Ascending aorta (tissue), 2 donors: ENCODE data around the gene CD2AP. TPM values are rescaled to one million over a fixed set of nuclear protein-coding genes. Genes with fewer than 3 reads are reported as not detected.

Experiments
- DNase-seq, 2 donors: peaks; one replicate each; pipeline ENCODE4 v3.0.0-alpha.2; 2019; ENCODE audit warnings: low spot score in 2 of 2
- H3K27ac ChIP-seq, 2 donors: fragments of 200-600 bp; sonication (generic); one replicate each; pipeline ENCODE4 v1.5.1; 2016 to 2017; ENCODE audit warnings: mild to moderate bottlenecking in 1 of 2
- H3K27me3 ChIP-seq: fragments of 200-600 bp; sonication (generic); one replicate; pipeline ENCODE4 v1.5.1; 2017
- H3K36me3 ChIP-seq, 2 donors: fragments of 200-600 bp; sonication (generic); one replicate each; pipeline ENCODE4 v1.5.1; 2016
- H3K4me1 ChIP-seq, 2 donors: fragments of 200-600 bp; sonication (generic); one replicate each; pipeline ENCODE4 v1.5.1; 2016 to 2017; ENCODE audit warnings: mild to moderate bottlenecking in 1 of 2
- H3K4me3 ChIP-seq, 2 donors: fragments of 200-600 bp; sonication (generic); one replicate each; pipeline ENCODE4 v1.5.1; 2016 to 2017; ENCODE audit warnings: mild to moderate bottlenecking in 1 of 2
- H3K9me3 ChIP-seq, 2 donors: fragments of 200-600 bp; sonication (generic); one replicate each; pipeline ENCODE4 v1.5.1; 2016
- CTCF ChIP-seq, 3 experiments: fragments of 200-600 bp in 2 of 3; fragments of 450-650 bp in 1 of 3; sonication (generic) in 2 of 3; IDR thresholded peaks; one replicate each; pipeline ENCODE4 v1.5.1; 2016 to 2019; ENCODE audit warnings: antibody characterized with exemption in 3 of 3, mild to moderate bottlenecking in 1 of 3, moderate library complexity in 1 of 3
- intact Hi-C: fragments of 100-400 bp; cut with DNase I; formaldehyde crosslinking; loops from one replicate; pipeline ENCODE4 v1.15.1; 2023
- total RNA-seq: library from RNA; depleted of rRNA; stranded (reverse); fragments of >200 nt; gene quantifications from one replicate; pipeline ENCODE4 v1.1.0, GENCODE V29; 2016

Gene CD2AP
- total RNA-seq, 1 donor from 2014 or later: 18.9 TPM

GRCh38 chr6:47651505-47651944 is 173.9 kb downstream of the CD2AP start:
- intact Hi-C loops: no loop called here
- no peaks in the 10 kb centered on the region for H3K36me3 ChIP-seq
- no peak for TF ChIP-seq CTCF (IDR thresholded peaks at IDR 0.05)
- H3K27ac ChIP-seq: no peak overlapping the region
- no peaks in the 10 kb centered on the region for H3K9me3 ChIP-seq
- H3K4me1 ChIP-seq: no peaks in the 10 kb centered on the region
- no peak overlapping the region for H3K4me3 ChIP-seq
- H3K27me3 ChIP-seq: no peaks in the 10 kb centered on the region
- no peak for DNase-seq

GRCh38 chr6:47653706-47654105 is 176.1 kb downstream of the CD2AP start:
- Histone ChIP-seq H3K4me3 (no peak overlapping the region), H3K27me3 (no peaks in the 10 kb centered on the region), H3K27ac (no peak overlapping the region), H3K36me3 (no peaks in the 10 kb centered on the region), H3K9me3 (no peaks in the 10 kb centered on the region), H3K4me1 (no peaks in the 10 kb centered on the region)
- intact Hi-C loops: no loop called here
- no peak for TF ChIP-seq CTCF (IDR thresholded peaks at IDR 0.05)
- no peak for DNase-seq

- Histone ChIP-seq H3K27ac (no peak overlapping the region), H3K36me3 (no peaks in the 10 kb centered on the region), H3K9me3 (no peaks in the 10 kb centered on the region), H3K4me1 (no peaks in the 10 kb centered on the region), H3K27me3 (no peaks in the 10 kb centered on the region), H3K4me3 (no peak overlapping the region)
- intact Hi-C loops: no loop called here
- DNase-seq: no peak
- TF ChIP-seq CTCF (IDR thresholded peaks at IDR 0.05): no peak
These were observed 176.7 kb downstream of the CD2AP start for GRCh38 chr6:47654255-47654654.

- H3K4me1 ChIP-seq: no peaks in the 10 kb centered on the region
- H3K4me3 ChIP-seq: no peak overlapping the region
- no peak for DNase-seq
- no peaks in the 10 kb centered on the region for H3K9me3 ChIP-seq
- H3K27ac ChIP-seq: no peak overlapping the region
- intact Hi-C loops: no loop called here
- no peaks in the 10 kb centered on the region for H3K27me3 ChIP-seq
- no peaks in the 10 kb centered on the region for H3K36me3 ChIP-seq
- no peak for TF ChIP-seq CTCF (IDR thresholded peaks at IDR 0.05)
These were observed 178.4 kb downstream of the CD2AP start for GRCh38 chr6:47655719-47656595.

GRCh38 chr6:47661960-47662359 is 184.4 kb downstream of the CD2AP start:
- intact Hi-C loops: no loop called here
- Histone ChIP-seq H3K27ac (no peak overlapping the region), H3K9me3 (no peaks in the 10 kb centered on the region), H3K4me1 (no peaks in the 10 kb centered on the region), H3K4me3 (no peak overlapping the region), H3K36me3 (no peaks in the 10 kb centered on the region), H3K27me3 (no peaks in the 10 kb centered on the region)
- no peak for DNase-seq
- no peak for TF ChIP-seq CTCF (IDR thresholded peaks at IDR 0.05)
